Loucy (cell line): ENCODE results near the gene PRR36.

Experiments
- CTCF ChIP-seq: fragments of 200-600 bp; sonication (generic); conservative IDR thresholded peaks from 2 replicates; pipeline ENCODE4 v1.5.1; 2014; ENCODE audit warnings: mild to moderate bottlenecking, antibody characterized with exemption, low read length
- EZH2phosphoT487 ChIP-seq: fragments of 200-600 bp; IDR thresholded peaks from 2 replicates; pipeline ENCODE4 v1.6.1; 2018; ENCODE audit warnings: antibody characterized with exemption, mild to moderate bottlenecking, moderate library complexity, borderline replicate concordance

- TF ChIP-seq CTCF (no peak), EZH2phosphoT487 (no peak)
Measured at GRCh38 chr19:7862413-7862951, 11.7 kb downstream of the PRR36 start.
